Stimulated activated CD4-positive, alpha-beta T cell treated with anti-CD3 and anti-CD28 coated beads, Interleukin-4, amount 100 ng/mL, for 48 hours (primary cell): Measurements from ENCODE around the gene PRRT4.

Source experiments
- DNase-seq, 2 donors: peaks; one replicate each; pipeline ENCODE4 v3.0.0-alpha.2; 2020; ENCODE audit warnings: low read depth in 2 of 2

PRRT4 gene

DNA sequence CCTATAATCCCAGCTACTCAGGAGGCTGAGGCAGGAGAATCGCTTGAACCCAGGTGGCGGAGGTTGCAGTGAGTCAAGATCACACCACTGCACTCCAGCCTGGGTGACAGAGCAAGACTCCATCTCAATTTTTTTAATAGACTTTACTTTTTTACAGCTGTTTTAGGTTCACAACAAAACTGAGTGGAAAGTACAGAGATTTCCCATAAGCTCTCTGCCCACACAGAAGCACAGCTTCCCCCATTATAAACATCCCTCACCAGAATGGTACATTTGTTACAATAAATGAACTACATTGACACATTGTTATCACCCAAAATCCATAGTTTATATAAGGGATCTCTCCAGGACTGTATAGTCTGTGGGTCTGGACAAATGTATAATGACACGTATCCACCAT lies 14.6 kb upstream of the PRRT4 start:
- DNase-seq: no peak

- no peak for DNase-seq
Observed at GRCh38 chr7:128374041-128374440, 12.6 kb upstream of the PRRT4 start.

DNA sequence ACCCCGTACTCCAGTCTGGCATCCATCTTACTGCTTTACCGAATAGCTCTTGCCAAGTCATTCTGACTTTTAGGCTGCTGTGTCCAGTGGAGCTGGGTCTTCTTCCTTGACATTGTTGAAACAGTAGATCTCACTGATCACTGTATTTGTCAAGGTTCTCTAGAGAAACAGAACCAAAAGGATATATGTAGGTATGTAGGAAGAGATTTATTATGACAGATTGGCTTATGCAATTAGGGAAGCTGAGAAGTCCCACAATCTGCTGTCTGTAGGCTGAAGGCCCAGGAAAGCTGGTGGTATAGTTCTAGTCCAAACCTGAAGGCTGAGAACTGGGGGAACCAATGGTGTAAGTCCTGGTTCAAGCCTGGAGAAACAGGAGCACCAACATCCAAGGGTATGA lies 12.1 kb upstream of the PRRT4 start:
- DNase-seq: no peak

GRCh38 chr7:128370491-128370890 lies 9.0 kb upstream of the PRRT4 start:
- no peak for DNase-seq

DNA sequence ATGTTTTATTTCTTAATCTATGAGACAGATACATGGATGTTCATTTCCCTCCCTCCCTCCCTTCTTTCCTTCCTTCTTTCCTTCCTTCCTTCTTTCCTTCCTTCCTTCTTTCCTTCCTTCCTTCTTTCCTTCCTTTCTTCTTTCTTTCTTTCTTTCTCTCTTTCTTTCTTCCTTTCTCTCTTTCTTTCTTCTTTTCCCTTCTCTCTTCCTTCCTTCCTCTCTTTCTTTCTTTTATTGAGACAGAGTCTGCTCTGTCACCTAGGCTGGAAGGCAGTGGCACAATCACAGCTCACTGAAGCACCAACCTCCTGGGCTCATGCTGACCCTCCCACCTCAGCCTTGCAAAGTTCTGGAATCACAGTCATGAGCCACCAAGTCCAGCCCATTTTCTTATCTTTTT lies 5.5 kb upstream of the PRRT4 start:
- DNase-seq: no peak

DNA sequence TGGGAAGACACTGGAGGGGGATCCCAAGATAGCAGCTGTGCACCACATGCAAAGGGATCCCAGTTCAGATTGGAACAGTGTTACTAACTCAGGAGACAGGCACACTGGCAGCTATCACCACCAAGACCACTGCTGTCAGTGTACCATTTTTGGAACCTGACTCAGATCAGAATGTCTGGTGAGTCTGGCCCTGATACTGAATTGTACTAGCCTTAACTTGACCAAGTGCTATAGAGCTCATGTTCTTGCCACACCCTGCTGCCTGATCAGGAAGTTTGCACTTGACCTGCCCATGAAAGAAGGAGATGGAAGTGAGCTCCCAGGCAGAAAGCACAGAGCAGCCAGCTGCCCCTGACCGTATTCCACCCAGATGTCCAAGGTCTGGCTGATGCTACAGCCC lies 4.8 kb upstream of the PRRT4 start:
- DNase-seq: no peak

DNA sequence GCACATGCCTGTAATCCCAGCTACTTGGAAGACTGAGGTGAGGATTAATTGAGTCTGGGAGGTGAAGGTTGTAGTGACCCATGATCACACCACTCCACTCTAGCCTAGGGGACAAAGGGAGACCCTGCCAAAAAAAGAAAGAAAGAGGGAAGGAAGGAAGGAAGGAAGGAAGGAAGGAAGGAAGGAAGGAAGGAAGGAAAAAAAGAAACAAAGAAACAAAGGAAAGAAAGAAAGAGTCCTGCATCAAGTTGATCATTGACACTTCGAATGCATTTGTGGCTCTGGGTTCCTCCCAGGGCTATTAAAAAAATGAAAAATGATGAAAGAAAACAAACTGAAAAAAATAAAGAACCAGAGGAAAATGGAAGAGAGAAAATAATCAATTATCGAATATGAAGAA lies 3.9 kb upstream of the PRRT4 start:
- DNase-seq: no peak

- DNase-seq: no peak
Observed at GRCh38 chr7:128364166-128364870, 2.8 kb upstream of the PRRT4 start.

DNA sequence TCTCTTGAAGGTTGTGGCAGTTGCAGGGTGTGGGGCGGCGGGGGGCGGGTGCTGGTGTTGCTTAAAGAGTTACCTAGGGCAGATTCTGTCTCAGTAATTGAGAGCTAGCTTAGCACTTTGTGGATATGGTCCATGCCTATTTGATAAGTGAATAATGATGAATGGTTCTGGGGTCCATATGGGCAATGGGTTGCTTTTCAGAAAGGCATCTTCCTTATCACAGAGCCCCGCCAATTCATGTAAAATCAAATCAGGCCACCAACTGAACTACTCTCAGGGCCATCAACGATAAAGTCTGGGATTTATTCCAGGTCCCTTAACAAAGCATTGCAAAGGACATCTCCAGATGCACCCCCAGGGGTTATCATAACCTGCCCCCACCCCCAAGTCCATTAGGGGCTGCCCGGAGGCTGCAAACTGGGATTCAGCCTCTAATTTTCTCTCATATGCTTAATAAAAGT lies 1.8 kb upstream of the PRRT4 start:
- DNase-seq: no peak

DNA sequence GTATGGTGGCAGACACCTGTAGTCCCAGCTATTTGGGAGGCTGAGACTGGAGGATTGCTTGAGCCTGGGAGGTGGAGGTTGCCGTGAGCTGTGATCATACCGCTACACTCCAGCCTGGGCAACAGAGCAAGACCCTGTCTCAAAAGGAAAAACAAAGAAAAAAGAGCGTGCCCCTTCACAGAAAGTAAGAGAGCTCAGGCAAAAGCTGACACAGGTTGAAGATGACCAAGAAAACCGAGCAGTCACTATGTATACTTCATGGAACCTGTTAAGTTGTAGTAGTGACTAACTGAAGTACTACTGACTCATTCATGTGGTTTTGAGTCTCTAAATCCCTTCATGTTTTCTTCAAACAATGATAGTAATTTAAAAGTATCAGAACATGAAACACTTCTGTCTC lies 1.2 kb upstream of the PRRT4 start:
- DNase-seq: no peak

GRCh38 chr7:128360359-128360678 lies 1.2 kb downstream of the PRRT4 start:
- no peak for DNase-seq

DNA sequence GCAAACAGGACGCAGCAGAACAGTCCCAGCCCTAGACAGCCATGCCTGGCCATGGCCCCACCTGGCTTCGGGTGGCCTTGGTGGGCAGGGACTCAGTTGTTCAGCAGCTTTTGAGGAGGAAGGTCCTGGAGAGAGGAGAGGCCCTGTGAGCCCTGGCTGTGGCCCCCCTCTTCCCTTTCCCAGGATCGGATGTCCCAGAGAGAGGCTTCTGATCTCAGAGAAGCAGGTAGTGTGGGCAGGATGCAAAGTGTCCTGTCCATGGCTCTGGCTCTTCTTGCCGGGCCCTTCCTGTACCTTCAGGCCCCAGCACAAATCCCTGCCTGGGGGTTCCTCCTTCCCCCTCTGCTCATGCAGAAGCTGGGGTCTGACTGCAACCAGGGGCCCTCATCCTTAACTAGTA lies 1.6 kb downstream of the PRRT4 start:
- no peak for DNase-seq

GRCh38 chr7:128359336-128359735 lies 2.2 kb downstream of the PRRT4 start:
- no peak for DNase-seq

DNA sequence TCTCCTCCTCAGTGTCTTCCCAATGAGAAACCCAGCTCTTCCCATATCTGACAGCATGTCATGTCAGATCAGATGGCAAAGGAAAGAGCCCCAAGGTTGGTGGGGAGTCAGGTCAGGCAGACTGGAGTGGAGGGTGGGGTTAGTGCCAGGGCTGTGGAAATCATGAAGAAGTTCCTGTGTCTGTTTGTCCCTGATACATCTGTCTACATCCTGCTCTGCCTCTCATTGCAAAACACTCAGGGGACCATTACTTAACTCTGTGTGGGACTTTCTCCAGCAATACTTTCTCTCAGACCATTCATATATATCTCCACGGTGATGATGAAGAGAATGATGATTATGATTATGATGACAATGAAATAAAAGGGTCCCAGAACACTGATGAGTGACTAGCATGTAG lies 3.3 kb downstream of the PRRT4 start:
- no peak for DNase-seq

GRCh38 chr7:128357217-128357613 lies 4.3 kb downstream of the PRRT4 start:
- no peak for DNase-seq

DNA sequence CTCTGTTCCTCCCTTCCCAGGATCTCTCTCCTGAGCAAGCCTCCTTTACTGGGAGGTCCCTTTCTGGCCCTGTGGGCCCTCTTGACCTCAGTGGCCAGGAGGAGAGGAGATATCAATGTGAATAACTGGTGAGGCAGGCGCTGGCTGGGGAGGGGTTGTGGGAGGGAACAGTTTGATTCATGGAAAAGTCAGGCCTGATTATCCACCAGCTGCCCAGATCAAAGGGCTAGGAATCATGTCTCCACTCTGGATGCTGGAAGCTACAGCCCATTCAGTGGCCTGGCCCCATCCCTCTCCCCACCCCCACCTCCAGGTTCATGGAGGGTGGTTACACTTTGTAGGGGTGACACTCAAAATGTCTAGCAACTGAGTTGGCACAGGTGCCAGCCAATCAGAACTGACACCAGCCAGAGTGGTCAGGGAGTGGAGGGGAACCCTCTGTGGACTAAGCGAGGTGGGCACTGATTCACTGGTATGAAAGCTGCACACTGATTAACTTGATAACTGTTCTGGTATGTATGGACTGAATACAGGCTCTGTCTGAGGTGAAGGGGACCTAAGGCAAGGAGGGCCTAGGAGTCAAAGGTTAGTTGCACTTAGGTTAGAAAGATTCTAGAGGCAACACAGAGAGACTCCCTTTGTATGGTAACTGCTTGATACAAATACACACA lies 4.8 kb downstream of the PRRT4 start:
- DNase-seq: no peak

DNA sequence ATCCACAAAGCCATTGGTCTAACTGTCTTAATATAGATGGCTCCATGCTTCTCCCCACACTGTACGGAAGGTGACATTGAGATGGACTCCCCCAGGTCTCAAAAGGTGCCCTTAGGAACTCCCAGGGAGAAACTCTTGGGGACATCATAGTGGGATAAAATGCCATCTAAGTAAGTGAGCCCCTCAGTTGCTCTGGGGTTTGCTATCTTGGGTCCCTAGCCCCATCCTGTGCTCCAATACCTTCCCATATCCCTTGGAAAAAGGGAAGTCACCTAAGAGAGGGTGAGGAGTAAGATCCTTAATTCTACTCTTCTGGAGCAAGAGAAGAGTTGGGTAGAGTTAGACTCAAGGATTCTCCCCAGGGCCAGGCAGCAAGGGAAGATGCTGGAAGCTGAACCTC lies 7.9 kb downstream of the PRRT4 start:
- DNase-seq: no peak

GRCh38 chr7:128353189-128353588 lies 8.3 kb downstream of the PRRT4 start:
- no peak for DNase-seq

GRCh38 chr7:128352636-128353035 lies 8.9 kb downstream of the PRRT4 start:
- no peak for DNase-seq

DNA sequence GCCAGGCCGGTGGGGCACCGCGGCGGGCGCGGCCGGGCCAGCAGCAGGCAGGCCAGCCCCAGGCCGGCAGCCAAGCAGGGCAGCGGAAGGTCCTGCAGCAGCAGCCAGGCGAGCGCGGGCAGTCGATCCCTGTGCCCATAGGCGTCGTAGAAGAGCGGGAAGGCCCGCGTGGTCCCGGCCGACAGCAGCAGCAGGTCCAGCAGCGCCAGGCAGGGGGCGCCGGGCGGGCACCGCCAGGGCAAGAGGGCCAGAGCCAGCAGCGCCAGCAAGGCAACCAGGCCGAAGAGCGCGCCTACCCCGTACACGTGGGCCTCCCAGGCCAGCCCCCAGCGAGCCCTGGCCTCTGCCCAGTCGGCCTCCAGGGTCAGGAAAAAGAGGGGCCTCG lies 9.3 kb downstream of the PRRT4 start:
- DNase-seq: peak in 1 of 2 donors; percentile 24

- DNase-seq: no peak
Observed at GRCh38 chr7:128351296-128352152, 10.0 kb downstream of the PRRT4 start.

- no peak for DNase-seq
Observed at GRCh38 chr7:128350708-128351295, 10.7 kb downstream of the PRRT4 start.

DNA sequence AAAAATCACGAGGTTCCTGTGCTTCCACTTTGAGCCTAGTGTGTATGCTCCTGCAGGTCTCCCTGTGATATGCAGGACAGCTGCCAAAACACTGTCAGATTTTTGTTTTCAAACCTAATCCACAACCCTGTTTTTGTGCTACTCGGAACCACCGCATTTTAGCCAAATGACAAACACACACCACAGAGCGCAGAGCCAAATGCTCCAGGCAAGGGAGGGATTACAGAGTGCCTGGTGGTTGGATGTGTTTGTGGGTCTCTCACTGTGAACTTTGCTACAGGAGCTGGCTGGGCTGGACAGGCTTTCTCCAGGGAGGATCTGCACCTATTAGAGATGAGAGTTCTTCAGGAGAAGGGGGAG lies 12.0 kb downstream of the PRRT4 start:
- DNase-seq: no peak
